ENCODE measurements around the gene TNFAIP1.
"Not testable (repeated sequence)": the region's sequence is repeated elsewhere in the genome, so short reads cannot be mapped to it uniquely, and the experiment has no call there.

TNFAIP1 gene

GRCh38 chr17:28335959-28336871 lies 654 bp downstream of the TNFAIP1 start:
- ChIA-PET CTCF (interaction anchor here (0.8 to 1.9 kb wide), 6 partner anchors 10 to 87 kb away, joined by 3 to 10 read pairs (median 4); no protein-coding TSS in a partner anchor), POLR2A (interaction anchor here (0.6 to 3.1 kb wide), 34 partner anchors 8 to 1124 kb away, joined by 3 to 59 read pairs (median 4); partner anchors contain the start of genes PIGS, POLDIP2, SARM1 and SEBOX)
- TF ChIP-seq FOXK2 (IDR thresholded peaks at IDR 0.05) (no peak), PKNOX1 (IDR thresholded peaks at IDR 0.05) (peak; percentile 57)
- DNase-seq (ENCODE audit: extremely low spot score) = peak; percentile 28

GRCh38 chr17:28338056-28338768 lies 2.7 kb downstream of the TNFAIP1 start:
- TF ChIP-seq BHLHE40 (IDR thresholded peaks at IDR 0.05; ENCODE audit: borderline replicate concordance) (no peak), ARNT (IDR thresholded peaks at IDR 0.05) (no peak), NFRKB (IDR thresholded peaks at IDR 0.05) (no peak)
- no peak for DNase-seq (ENCODE audit: extremely low spot score)
- POLR2A ChIA-PET = interaction anchor here (0.8 kb wide), 1 partner anchor 108 kb away, joined by 3 read pairs; no protein-coding TSS in a partner anchor
- CTCF ChIA-PET = interaction anchor here (0.6 kb wide), 1 partner anchor 130 kb away, joined by 4 read pairs; no protein-coding TSS in a partner anchor

- ChIA-PET CTCF (interaction anchor here (0.6 kb wide), 1 partner anchor 130 kb away, joined by 4 read pairs; no protein-coding TSS in a partner anchor), POLR2A (interaction anchor here (1.0 kb wide), 1 partner anchor 9 kb away, joined by 4 read pairs; no protein-coding TSS in a partner anchor)
- DNase-seq (ENCODE audit: extremely low spot score) = not testable (repeated sequence)
Observed at GRCh38 chr17:28338769-28339212, 3.2 kb downstream of the TNFAIP1 start.

- DNase-seq (ENCODE audit: extremely low spot score) = no peak
- CTCF ChIA-PET = no interaction called here
- POLR2A ChIA-PET = interaction anchor here (1.0 kb wide), 1 partner anchor 8 kb away, joined by 4 read pairs; no protein-coding TSS in a partner anchor
Observed at GRCh38 chr17:28339431-28339830, 3.9 kb downstream of the TNFAIP1 start.

GRCh38 chr17:28340374-28340773 lies 4.8 kb downstream of the TNFAIP1 start:
- ChIA-PET POLR2A (no interaction called here), CTCF (no interaction called here)
- DNase-seq (ENCODE audit: extremely low spot score) = no peak
- no peak for TF ChIP-seq TARDBP (IDR thresholded peaks at IDR 0.05)
- no peak for TF ChIP-seq FOXA1 (IDR thresholded peaks at IDR 0.05)
- TF ChIP-seq SP1 (IDR thresholded peaks at IDR 0.05) = no peak
- TF ChIP-seq BHLHE40 (IDR thresholded peaks at IDR 0.05; ENCODE audit: borderline replicate concordance) = no peak
- no peak for TF ChIP-seq HDGF (IDR thresholded peaks at IDR 0.05; ENCODE audit: borderline replicate concordance)
- TF ChIP-seq ARNT (IDR thresholded peaks at IDR 0.05) = no peak
- no peak for TF ChIP-seq FOXM1 (IDR thresholded peaks at IDR 0.05; ENCODE audit: borderline replicate concordance)
- no peak for TF ChIP-seq PKNOX1 (IDR thresholded peaks at IDR 0.05)
- TF ChIP-seq CTBP1 (IDR thresholded peaks at IDR 0.05; ENCODE audit: borderline replicate concordance) = no peak
- TF ChIP-seq ZNF384 (IDR thresholded peaks at IDR 0.05) = no peak
- TF ChIP-seq NFRKB (IDR thresholded peaks at IDR 0.05) = no peak
- TF ChIP-seq LEF1 (IDR thresholded peaks at IDR 0.05; ENCODE audit: borderline replicate concordance) = no peak
- no peak for TF ChIP-seq SUZ12 (IDR thresholded peaks at IDR 0.05)
- no peak for TF ChIP-seq ELF4 (IDR thresholded peaks at IDR 0.05)
- no peak for TF ChIP-seq L3MBTL2 (conservative IDR thresholded peaks at IDR 0.05)

More at GRCh38 chr17:28339431-28339830, 3.9 kb downstream of the TNFAIP1 start:
- TF ChIP-seq L3MBTL2 (conservative IDR thresholded peaks at IDR 0.05) = no peak
- TF ChIP-seq SP1 (IDR thresholded peaks at IDR 0.05) = no peak
- no peak for TF ChIP-seq ZNF384 (IDR thresholded peaks at IDR 0.05)
- no peak for TF ChIP-seq FOXA1 (IDR thresholded peaks at IDR 0.05)
- no peak for TF ChIP-seq ELF4 (IDR thresholded peaks at IDR 0.05)
- TF ChIP-seq CTBP1 (IDR thresholded peaks at IDR 0.05; ENCODE audit: borderline replicate concordance) = no peak
- TF ChIP-seq HDGF (IDR thresholded peaks at IDR 0.05; ENCODE audit: borderline replicate concordance) = no peak
- no peak for TF ChIP-seq FOXM1 (IDR thresholded peaks at IDR 0.05; ENCODE audit: borderline replicate concordance)
- TF ChIP-seq FOXK2 (IDR thresholded peaks at IDR 0.05) = no peak

- DNase-seq (ENCODE audit: extremely low spot score) = no peak
- CTCF ChIA-PET = no interaction called here
- POLR2A ChIA-PET = no interaction called here
- TF ChIP-seq SUZ12 (IDR thresholded peaks at IDR 0.05) (no peak), NFRKB (IDR thresholded peaks at IDR 0.05) (no peak), ELF4 (IDR thresholded peaks at IDR 0.05) (no peak), CTBP1 (IDR thresholded peaks at IDR 0.05; ENCODE audit: borderline replicate concordance) (no peak), BHLHE40 (IDR thresholded peaks at IDR 0.05; ENCODE audit: borderline replicate concordance) (no peak), HDGF (IDR thresholded peaks at IDR 0.05; ENCODE audit: borderline replicate concordance) (no peak), FOXA1 (IDR thresholded peaks at IDR 0.05) (no peak), ZNF384 (IDR thresholded peaks at IDR 0.05) (no peak), L3MBTL2 (conservative IDR thresholded peaks at IDR 0.05) (no peak), LEF1 (IDR thresholded peaks at IDR 0.05; ENCODE audit: borderline replicate concordance) (no peak), FOXM1 (IDR thresholded peaks at IDR 0.05; ENCODE audit: borderline replicate concordance) (no peak), FOXK2 (IDR thresholded peaks at IDR 0.05) (no peak)
Observed at GRCh38 chr17:28341516-28341915, 6.0 kb downstream of the TNFAIP1 start.
